Stomach smooth muscle (tissue), 2 donors: ENCODE results near the gene RNF150.

ENCODE experiments used
- H3K27ac ChIP-seq: one replicate; pipeline ENCODE4 v1.7.0; 2013; ENCODE audit warnings: mild to moderate bottlenecking, low read length, inconsistent platforms
- H3K27me3 ChIP-seq, 2 donors: one replicate each; pipeline ENCODE4 v1.7.0; 2013; ENCODE audit warnings: low read length in 2 of 2; ENCODE audit not compliant: insufficient read depth in 2 of 2, control insufficient read depth in 1 of 2
- H3K36me3 ChIP-seq, 2 donors: one replicate each; pipeline ENCODE4 v1.7.0; 2013; ENCODE audit warnings: low read length in 2 of 2; ENCODE audit not compliant: control insufficient read depth in 2 of 2, insufficient read depth in 2 of 2
- H3K4me1 ChIP-seq: one replicate; pipeline ENCODE4 v1.7.0; 2013; ENCODE audit warnings: low read length; ENCODE audit not compliant: control insufficient read depth, insufficient read depth
- H3K4me3 ChIP-seq, 2 donors: one replicate each; pipeline ENCODE4 v1.7.0; 2013; ENCODE audit warnings: low read length in 2 of 2
- H3K9ac ChIP-seq, 2 donors: one replicate each; pipeline ENCODE4 v1.7.0; 2013; ENCODE audit warnings: low read length in 2 of 2, mild to moderate bottlenecking in 1 of 2
- H3K9me3 ChIP-seq, 2 donors: one replicate each; pipeline ENCODE4 v1.7.0; 2013; ENCODE audit warnings: low read length in 2 of 2; ENCODE audit not compliant: control insufficient read depth in 2 of 2
- donor health status: healthy.
- donor health status: Pancreatic carcinoma.

Gene RNF150

GRCh38 chr4:141006242-141006802 is 126.9 kb downstream of the RNF150 start:
- H3K9ac ChIP-seq: no peak overlapping the region
- H3K4me1 ChIP-seq: peaks cover 11% of the 10 kb centered on the region
- H3K27me3 ChIP-seq: no peaks in the 10 kb centered on the region
- no peaks in the 10 kb centered on the region for H3K36me3 ChIP-seq
- H3K9me3 ChIP-seq: no peaks in the 10 kb centered on the region
- H3K27ac ChIP-seq: no peak overlapping the region
- no peak overlapping the region for H3K4me3 ChIP-seq

GRCh38 chr4:141004823-141005222 is 128.4 kb downstream of the RNF150 start:
- Histone ChIP-seq H3K4me3 (no peak overlapping the region), H3K9ac (no peak overlapping the region), H3K9me3 (no peaks in the 10 kb centered on the region), H3K27ac (peak overlapping the region; percentile 3), H3K4me1 (peaks cover 11% of the 10 kb centered on the region), H3K36me3 (no peaks in the 10 kb centered on the region), H3K27me3 (no peaks in the 10 kb centered on the region)

GRCh38 chr4:141003193-141003592 is 130.1 kb downstream of the RNF150 start:
- Histone ChIP-seq H3K36me3 (no peaks in the 10 kb centered on the region), H3K4me3 (no peak overlapping the region), H3K27me3 (no peaks in the 10 kb centered on the region), H3K9ac (peak overlapping the region in 1 of 2 donors; percentile 34), H3K27ac (peak overlapping the region; percentile 56), H3K9me3 (no peaks in the 10 kb centered on the region), H3K4me1 (peaks cover 24% of the 10 kb centered on the region)

GRCh38 chr4:141002323-141002805 is 130.9 kb downstream of the RNF150 start:
- Histone ChIP-seq H3K9ac (peak overlapping the region in 1 of 2 donors; percentile 13), H3K4me3 (peak overlapping the region; percentile 0 to 17), H3K9me3 (no peaks in the 10 kb centered on the region), H3K36me3 (no peaks in the 10 kb centered on the region), H3K27me3 (no peaks in the 10 kb centered on the region), H3K4me1 (peaks cover 24% of the 10 kb centered on the region), H3K27ac (peak overlapping the region; percentile 56)

GRCh38 chr4:140996766-140997165 is 136.5 kb downstream of the RNF150 start:
- Histone ChIP-seq H3K4me1 (peaks cover 40% of the 10 kb centered on the region), H3K27ac (no peak overlapping the region), H3K27me3 (no peaks in the 10 kb centered on the region)

GRCh38 chr4:140995058-140995457 is 138.2 kb downstream of the RNF150 start:
- H3K4me1 ChIP-seq: peaks cover 40% of the 10 kb centered on the region
- H3K36me3 ChIP-seq: no peaks in the 10 kb centered on the region
- no peak overlapping the region for H3K4me3 ChIP-seq
- H3K9me3 ChIP-seq: no peaks in the 10 kb centered on the region
- H3K27ac ChIP-seq: peak overlapping the region; percentile 37
- no peaks in the 10 kb centered on the region for H3K27me3 ChIP-seq
- no peak overlapping the region for H3K9ac ChIP-seq

More at GRCh38 chr4:140996766-140997165, 136.5 kb downstream of the RNF150 start:
- Histone ChIP-seq H3K36me3 (no peaks in the 10 kb centered on the region), H3K9me3 (no peaks in the 10 kb centered on the region), H3K9ac (no peak overlapping the region), H3K4me3 (no peak overlapping the region)

GRCh38 chr4:140994015-140994414 is 139.3 kb downstream of the RNF150 start:
- no peaks in the 10 kb centered on the region for H3K27me3 ChIP-seq
- no peaks in the 10 kb centered on the region for H3K36me3 ChIP-seq
- H3K27ac ChIP-seq: peak overlapping the region; percentile 49
- H3K9ac ChIP-seq: no peak overlapping the region
- H3K4me3 ChIP-seq: peak overlapping the region; percentile 15 to 28
- H3K4me1 ChIP-seq: peaks cover 35% of the 10 kb centered on the region
- H3K9me3 ChIP-seq: no peaks in the 10 kb centered on the region

- Histone ChIP-seq H3K4me1 (peaks cover 28% of the 10 kb centered on the region), H3K27me3 (no peaks in the 10 kb centered on the region), H3K9me3 (no peaks in the 10 kb centered on the region), H3K27ac (peak overlapping the region; percentile 49), H3K36me3 (no peaks in the 10 kb centered on the region), H3K4me3 (peak overlapping the region in 1 of 2 donors; percentile 0), H3K9ac (no peak overlapping the region)
These were observed 139.9 kb downstream of the RNF150 start for GRCh38 chr4:140993370-140993769.

GRCh38 chr4:140989944-140990343 is 143.3 kb downstream of the RNF150 start:
- Histone ChIP-seq H3K4me3 (no peak overlapping the region), H3K27me3 (no peaks in the 10 kb centered on the region), H3K4me1 (peaks cover 20% of the 10 kb centered on the region), H3K9ac (no peak overlapping the region), H3K27ac (no peak overlapping the region), H3K36me3 (no peaks in the 10 kb centered on the region), H3K9me3 (no peaks in the 10 kb centered on the region)

GRCh38 chr4:140986045-140986444 is 147.2 kb downstream of the RNF150 start:
- no peaks in the 10 kb centered on the region for H3K9me3 ChIP-seq
- H3K9ac ChIP-seq: no peak overlapping the region
- H3K36me3 ChIP-seq: no peaks in the 10 kb centered on the region
- no peak overlapping the region for H3K4me3 ChIP-seq
- H3K27ac ChIP-seq: no peak overlapping the region
- no peaks in the 10 kb centered on the region for H3K27me3 ChIP-seq
- H3K4me1 ChIP-seq: no peaks in the 10 kb centered on the region

- H3K4me1 ChIP-seq: no peaks in the 10 kb centered on the region
- H3K4me3 ChIP-seq: no peak overlapping the region
- H3K27ac ChIP-seq: no peak overlapping the region
- H3K9me3 ChIP-seq: no peaks in the 10 kb centered on the region
- H3K36me3 ChIP-seq: no peaks in the 10 kb centered on the region
- H3K9ac ChIP-seq: no peak overlapping the region
- H3K27me3 ChIP-seq: no peaks in the 10 kb centered on the region
These were observed 150.5 kb downstream of the RNF150 start for GRCh38 chr4:140982613-140983340.
